HG03045 (cell line): Measurements from ENCODE around the gene FAM3D.
A peak's percentile ranks its signal among the peaks of the same experiment; 100 is the strongest.

ENCODE experiments used
- ATAC-seq: cut with Tn5 transposase; IDR thresholded peaks from one replicate; pipeline ENCODE4 v1.9.1; 2021; ENCODE audit warnings: mild to moderate bottlenecking, moderate library complexity; ENCODE audit not compliant: unreplicated experiment

Gene FAM3D

GRCh38 chr3:58604031-58604430 lies 62.5 kb downstream of the FAM3D start:
- ATAC-seq: no peak

GRCh38 chr3:58603606-58604005 lies 63.0 kb downstream of the FAM3D start:
- no peak for ATAC-seq

DNA sequence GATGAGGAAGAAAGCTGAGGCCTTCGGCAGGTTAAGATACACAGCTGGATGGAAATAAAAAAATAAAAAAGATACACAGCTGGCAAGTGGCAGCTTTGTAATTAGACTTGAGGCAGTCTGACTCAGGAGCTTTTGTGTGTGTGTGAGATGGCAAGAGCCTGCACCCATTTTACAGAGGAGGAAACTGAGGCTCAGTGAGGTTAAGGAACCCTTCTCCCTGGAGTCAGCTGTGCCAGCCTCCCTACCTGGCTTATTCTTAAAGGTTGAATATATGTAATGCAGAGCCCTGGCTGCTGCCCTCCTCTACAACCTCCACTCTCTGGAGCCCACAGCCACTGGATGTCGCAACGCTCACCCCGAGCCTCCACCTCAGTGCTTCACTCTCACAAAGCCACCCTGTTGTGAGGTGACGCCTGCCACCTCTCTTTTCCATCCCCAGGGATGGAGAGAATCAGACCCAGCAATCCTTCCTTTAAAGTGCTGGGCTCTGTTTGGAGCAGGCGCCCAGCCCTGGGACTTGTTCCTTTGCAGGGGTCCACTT lies 68.7 kb downstream of the FAM3D start:
- ATAC-seq: no peak

DNA sequence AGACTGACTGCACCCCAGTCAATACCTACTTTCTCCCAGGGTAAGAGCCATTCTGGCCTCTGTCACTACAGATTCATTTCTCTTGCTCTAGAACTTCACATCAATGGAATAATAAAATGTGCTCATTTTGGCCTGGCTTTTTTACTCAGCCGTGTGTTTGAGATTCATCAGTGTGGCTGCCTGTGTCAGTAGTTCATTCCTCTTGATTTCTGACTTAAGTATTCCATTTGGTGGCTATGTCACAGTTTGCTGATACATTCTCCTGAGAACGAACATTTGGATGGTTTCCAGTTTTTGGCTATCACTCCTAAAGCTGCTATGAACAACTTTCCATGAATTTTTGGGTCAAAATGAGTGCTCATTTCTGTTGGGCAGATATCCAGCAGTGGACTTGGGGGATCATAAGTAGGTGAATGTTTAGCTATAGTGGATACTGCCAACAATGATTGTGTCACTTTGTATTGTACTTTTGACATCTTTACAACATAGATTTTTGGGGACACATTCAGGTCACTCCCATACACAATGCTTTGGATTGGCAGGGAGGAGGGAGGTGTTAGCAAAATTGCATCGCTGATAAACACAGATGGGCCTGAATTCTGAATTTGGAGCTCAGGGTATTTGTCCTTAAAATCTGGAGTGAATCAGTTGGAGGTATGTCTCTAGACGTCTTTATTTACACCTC lies 69.6 kb downstream of the FAM3D start:
- ATAC-seq: no peak

- no peak for ATAC-seq
Observed at GRCh38 chr3:58594117-58594516, 72.5 kb downstream of the FAM3D start.

GRCh38 chr3:58591517-58592510 lies 74.8 kb downstream of the FAM3D start:
- no peak for ATAC-seq

DNA sequence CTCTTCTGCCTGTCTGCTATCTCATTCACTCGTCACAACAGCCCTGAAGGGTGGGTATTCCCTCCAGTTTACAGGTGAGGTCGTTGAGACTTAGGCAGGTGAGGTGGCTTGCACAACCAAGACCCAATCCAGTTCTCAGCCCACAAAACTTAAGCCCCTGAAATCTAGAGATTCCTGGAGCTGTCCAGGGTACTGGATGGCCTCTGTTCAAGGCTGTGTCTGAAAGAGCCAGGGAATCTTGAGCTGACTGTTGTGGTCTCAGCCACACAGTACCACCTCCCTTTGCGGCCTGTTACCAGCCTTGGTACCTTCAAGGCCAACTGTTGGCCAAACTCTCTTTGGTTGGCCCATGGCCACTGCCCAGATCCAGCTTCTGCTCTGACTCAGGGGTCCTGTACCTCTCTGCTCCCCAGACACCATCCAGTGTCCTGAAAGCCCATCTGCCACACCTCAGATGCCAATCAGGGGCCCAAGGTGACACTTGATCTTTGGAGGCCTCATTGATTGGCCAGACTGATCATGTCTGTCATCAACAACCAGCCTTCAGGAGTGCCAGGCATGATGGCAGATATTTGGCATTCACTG lies 78.5 kb downstream of the FAM3D start:
- ATAC-seq: no peak

- no peak for ATAC-seq
Observed at GRCh38 chr3:58586776-58587192, 79.8 kb downstream of the FAM3D start.

GRCh38 chr3:58585994-58586393 lies 80.6 kb downstream of the FAM3D start:
- no peak for ATAC-seq

GRCh38 chr3:58585005-58585786 lies 81.4 kb downstream of the FAM3D start:
- peak; percentile 85 for ATAC-seq

DNA sequence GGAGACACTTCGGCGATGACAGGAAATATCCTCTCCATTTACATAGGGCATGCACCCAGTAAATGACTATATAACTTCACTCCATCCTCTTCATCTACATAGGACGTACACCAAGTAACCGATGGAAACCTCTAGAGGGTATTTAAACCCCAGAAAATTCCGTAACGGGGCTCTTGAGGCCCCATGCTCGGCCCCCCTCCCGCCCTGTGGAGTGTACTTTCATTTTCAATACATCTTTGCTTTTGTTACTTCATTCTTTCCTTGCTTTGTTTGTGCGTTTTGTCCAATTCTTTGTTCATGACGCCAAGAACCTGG lies 81.9 kb downstream of the FAM3D start:
- no peak for ATAC-seq
